Rectal smooth muscle tissue (tissue), 1 donor: ENCODE data around the gene OCIAD1.

ENCODE experiments used
- H3K27ac ChIP-seq: one replicate; pipeline ENCODE4 v1.7.0; 2013; ENCODE audit warnings: low read depth, low read length, inconsistent platforms
- H3K27me3 ChIP-seq: one replicate; pipeline ENCODE4 v1.7.0; 2013; ENCODE audit warnings: low read length; ENCODE audit not compliant: control insufficient read depth, insufficient read depth
- H3K36me3 ChIP-seq: one replicate; pipeline ENCODE4 v1.7.0; 2013; ENCODE audit warnings: low read length; ENCODE audit not compliant: control insufficient read depth, insufficient read depth
- H3K4me1 ChIP-seq: one replicate; pipeline ENCODE4 v1.7.0; 2013; ENCODE audit warnings: low read length; ENCODE audit not compliant: control insufficient read depth, insufficient read depth
- H3K4me3 ChIP-seq: one replicate; pipeline ENCODE4 v1.7.0; 2013; ENCODE audit warnings: low read length
- H3K9ac ChIP-seq: one replicate; pipeline ENCODE4 v1.7.0; 2013; ENCODE audit warnings: low read length

Gene OCIAD1, protein sequence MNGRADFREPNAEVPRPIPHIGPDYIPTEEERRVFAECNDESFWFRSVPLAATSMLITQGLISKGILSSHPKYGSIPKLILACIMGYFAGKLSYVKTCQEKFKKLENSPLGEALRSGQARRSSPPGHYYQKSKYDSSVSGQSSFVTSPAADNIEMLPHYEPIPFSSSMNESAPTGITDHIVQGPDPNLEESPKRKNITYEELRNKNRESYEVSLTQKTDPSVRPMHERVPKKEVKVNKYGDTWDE

DNA sequence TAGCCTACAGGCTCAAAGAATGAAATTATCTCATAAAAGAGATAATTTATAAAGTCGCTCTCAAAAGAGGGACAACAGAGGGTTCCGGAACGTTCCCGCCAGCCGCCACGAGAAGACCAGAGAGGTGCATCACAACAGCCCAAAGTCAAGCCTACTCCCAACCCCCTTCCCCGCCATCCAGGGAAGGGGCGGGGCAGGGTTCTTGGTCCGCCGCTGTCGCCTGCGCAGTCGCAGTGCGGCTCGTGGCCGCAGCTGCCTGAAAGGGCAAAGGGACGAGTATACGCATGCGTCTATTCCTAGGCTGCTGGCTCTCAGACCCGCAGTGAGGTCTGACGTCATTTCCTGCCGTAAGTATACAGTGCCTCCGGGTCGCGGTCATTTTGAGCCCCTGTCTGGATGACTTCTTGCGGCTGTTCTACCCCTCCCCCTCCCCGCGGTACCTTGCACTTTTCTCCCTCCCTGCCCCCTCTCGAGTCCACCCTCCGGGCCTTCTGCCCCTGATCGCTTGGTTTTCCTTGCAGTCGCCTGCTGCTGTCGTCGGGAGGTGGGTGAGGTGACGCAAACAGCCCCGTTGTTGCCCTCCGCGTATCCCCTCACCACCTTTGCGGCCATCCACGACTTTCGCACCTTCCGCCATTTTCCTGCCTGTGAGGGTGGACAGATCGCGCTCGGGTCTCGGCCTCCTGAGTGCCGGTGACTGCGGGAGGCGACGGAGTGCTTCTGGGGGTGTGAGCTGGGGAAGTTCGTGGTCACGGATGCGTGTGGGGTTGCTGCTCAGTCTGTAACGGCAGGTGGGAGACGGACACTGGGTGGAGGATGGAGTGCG lies at the start of gene OCIAD1:
Gene OCIAD1 (plus strand): TSS at position 383 of the 826 bp plus-strand sequence. CDS start 1,537 bp downstream, outside the sequence.
- Histone ChIP-seq H3K27ac (peak within 1 kb of the TSS; percentile 98), H3K27me3 (no peaks in the 10 kb centered on the region), H3K9ac (peak within 1 kb of the TSS; percentile 96), H3K4me3 (peak within 1 kb of the TSS; percentile 99), H3K36me3 (peaks cover 4% of the 10 kb centered on the region), H3K4me1 (peaks cover 14% of the 10 kb centered on the region)

DNA sequence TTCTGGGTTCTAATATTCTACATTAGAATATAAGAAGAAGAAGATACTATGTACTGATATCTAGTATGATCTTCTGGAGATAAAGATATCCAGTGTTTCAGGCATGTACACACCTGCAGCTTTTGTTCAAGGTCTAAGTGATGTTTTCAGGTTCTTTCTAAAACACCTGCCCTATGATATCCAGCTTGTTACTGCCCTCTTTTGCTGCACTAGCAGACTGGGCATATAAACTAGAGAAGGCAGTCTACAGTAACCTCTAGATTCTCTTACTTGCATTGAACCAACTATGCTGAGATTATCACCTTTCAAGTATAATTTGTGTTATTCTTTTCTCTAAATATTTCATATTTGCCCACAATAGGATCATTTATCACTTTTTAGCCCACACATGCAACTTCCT lies 48.9 kb upstream of the OCIAD1 start:
- peaks cover 10% of the 10 kb centered on the region for H3K4me1 ChIP-seq
- no peaks in the 10 kb centered on the region for H3K27me3 ChIP-seq
- no peaks in the 10 kb centered on the region for H3K36me3 ChIP-seq
- no peak overlapping the region for H3K27ac ChIP-seq
- H3K4me3 ChIP-seq, result no peak overlapping the region
- no peak overlapping the region for H3K9ac ChIP-seq

DNA sequence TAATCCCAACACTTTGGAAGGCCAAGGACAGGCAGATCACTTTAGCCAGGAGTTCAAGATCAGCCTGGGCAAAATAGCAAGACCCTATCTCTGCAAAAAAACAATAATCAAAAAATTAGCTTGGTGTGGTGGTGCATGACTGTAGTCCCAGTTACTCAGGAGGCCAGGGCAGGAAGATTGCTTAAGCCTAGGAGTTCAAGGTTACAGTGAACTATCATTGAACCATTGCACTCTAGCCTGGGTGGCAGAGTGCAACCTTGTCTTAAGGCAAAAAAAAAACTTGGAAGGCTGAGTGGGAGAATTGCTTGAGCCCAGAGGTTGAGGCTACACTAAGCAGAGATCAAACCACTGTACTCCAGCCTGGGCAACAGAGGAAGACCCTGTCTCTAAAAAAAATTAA lies 45.6 kb upstream of the OCIAD1 start:
- H3K4me1 ChIP-seq, result no peaks in the 10 kb centered on the region
- no peaks in the 10 kb centered on the region for H3K36me3 ChIP-seq
- no peak overlapping the region for H3K4me3 ChIP-seq
- no peaks in the 10 kb centered on the region for H3K27me3 ChIP-seq
- H3K9ac ChIP-seq, result no peak overlapping the region
- H3K27ac ChIP-seq, result no peak overlapping the region

DNA sequence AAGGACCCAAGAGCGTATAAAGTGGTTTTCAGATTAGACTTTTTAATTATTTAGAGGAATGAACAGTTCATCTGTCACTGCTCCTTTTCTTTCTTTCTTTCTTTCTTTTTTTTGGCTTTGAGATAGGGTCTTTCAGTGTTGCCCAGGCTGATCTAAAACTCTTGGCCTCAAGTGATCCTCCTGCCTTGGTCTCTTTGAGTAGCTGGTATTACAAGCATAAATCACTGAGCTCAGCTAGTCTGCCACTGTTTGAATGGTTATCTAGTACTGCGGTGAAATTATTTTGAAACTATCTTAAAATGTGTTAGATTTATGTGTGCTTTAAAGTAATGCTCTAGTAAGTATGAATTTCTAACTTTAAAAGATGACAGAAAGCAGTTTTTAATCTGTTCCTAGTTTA lies 44.3 kb upstream of the OCIAD1 start:
- H3K27me3 ChIP-seq, result no peaks in the 10 kb centered on the region
- no peak overlapping the region for H3K27ac ChIP-seq

DNA sequence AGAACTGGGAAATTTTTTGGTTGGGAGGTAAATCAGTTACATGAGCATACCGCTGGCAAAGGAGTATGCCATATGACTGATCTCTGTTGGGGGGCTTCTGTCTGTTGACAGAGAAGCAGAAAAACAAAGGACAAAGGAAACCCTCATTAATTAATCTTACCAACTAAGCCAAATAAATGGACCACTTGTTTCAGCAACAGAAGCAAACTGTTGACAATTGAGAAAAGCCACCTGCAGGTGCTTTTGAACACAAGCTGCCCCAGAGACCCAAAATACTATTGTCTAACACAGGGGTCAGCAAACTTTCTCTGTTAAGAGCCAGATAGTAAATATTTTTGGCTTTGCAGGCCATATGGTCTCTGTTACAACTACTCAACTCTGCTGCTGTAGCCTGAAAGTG lies 43.8 kb upstream of the OCIAD1 start:
- Histone ChIP-seq H3K27me3 (no peaks in the 10 kb centered on the region), H3K36me3 (no peaks in the 10 kb centered on the region), H3K9ac (no peak overlapping the region), H3K27ac (no peak overlapping the region), H3K4me3 (no peak overlapping the region), H3K4me1 (no peaks in the 10 kb centered on the region)

More for the DNA sequence above, 44.3 kb upstream of the OCIAD1 start:
- no peaks in the 10 kb centered on the region for H3K36me3 ChIP-seq
- no peaks in the 10 kb centered on the region for H3K4me1 ChIP-seq
- no peak overlapping the region for H3K9ac ChIP-seq
- H3K4me3 ChIP-seq, result no peak overlapping the region

DNA sequence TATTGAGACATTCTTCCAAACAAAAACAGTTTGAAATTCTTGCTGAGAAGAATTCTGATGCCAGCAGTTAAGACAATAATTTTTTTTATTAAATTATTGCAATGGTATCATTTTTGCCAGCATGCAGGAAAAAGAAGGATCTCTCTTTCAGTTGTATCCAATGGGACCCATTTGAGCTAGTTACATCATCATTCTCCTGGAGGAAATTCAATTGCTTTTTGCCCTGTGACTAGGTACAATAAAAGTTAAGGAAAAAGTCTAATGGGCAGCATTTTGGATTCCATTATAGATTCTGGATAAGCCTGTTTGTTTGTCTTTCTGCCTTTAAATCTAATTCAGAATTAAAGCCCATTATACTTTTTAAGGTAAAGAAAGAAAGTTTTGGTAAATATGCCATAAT lies 40.3 kb upstream of the OCIAD1 start:
- H3K27ac ChIP-seq, result no peak overlapping the region
- H3K36me3 ChIP-seq, result no peaks in the 10 kb centered on the region
- H3K4me1 ChIP-seq, result no peaks in the 10 kb centered on the region
- no peak overlapping the region for H3K9ac ChIP-seq
- H3K27me3 ChIP-seq, result no peaks in the 10 kb centered on the region
- H3K4me3 ChIP-seq, result no peak overlapping the region

DNA sequence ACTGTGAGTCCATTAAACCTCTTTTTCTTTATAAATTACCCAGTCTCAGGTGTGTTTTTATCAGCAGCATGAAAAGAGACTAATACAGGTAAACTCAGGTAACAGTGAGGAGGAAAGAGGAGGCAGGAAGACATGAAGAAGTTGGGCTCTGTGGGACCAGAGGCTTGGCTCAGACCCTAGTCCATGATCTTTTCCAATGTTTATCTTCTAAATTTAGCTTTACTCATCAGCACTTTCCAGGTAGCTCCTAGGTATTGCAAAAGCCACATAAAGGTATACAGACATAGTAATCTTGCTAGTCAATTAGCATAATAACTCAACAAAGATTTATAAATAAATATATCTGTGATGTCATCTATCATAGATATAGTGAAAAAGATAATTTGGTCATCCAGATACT lies 39.6 kb upstream of the OCIAD1 start:
- no peaks in the 10 kb centered on the region for H3K36me3 ChIP-seq
- H3K4me1 ChIP-seq, result no peaks in the 10 kb centered on the region
- H3K9ac ChIP-seq, result no peak overlapping the region
- H3K4me3 ChIP-seq, result no peak overlapping the region
- no peaks in the 10 kb centered on the region for H3K27me3 ChIP-seq
- no peak overlapping the region for H3K27ac ChIP-seq

DNA sequence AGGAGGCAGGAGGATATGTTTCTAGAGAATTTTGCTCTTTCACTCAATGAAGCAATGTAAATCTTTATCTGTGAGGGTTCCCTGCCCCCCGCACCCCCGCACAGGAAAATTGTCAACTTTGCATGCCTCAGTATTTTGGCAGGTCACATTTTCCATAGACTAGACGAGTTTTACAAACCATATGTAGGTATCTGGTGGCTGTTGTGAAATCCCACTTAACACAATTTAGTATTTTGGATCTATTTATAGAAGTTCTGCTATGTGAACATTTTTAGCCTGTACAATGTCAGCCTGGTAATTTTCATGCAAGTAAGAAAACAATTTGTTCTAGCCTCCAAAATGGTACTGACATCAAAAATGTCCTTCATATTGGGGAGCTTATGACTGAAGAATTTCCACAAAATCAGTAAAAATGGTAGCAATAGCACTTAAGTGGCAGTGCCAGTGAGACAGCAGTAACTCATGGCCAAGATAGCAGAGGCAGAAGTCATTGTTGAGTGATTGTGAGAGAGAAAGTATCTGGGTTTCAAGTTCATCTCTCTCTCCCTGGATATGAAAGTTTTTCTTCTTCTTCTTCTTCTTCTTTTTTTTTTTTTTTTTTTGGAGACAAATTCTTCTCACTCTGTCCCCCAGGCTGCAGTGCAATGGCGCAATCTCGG lies 38.4 kb upstream of the OCIAD1 start:
- Histone ChIP-seq H3K27me3 (no peaks in the 10 kb centered on the region), H3K27ac (peak overlapping the region; percentile 21), H3K36me3 (no peaks in the 10 kb centered on the region), H3K4me3 (no peak overlapping the region), H3K9ac (no peak overlapping the region), H3K4me1 (no peaks in the 10 kb centered on the region)

DNA sequence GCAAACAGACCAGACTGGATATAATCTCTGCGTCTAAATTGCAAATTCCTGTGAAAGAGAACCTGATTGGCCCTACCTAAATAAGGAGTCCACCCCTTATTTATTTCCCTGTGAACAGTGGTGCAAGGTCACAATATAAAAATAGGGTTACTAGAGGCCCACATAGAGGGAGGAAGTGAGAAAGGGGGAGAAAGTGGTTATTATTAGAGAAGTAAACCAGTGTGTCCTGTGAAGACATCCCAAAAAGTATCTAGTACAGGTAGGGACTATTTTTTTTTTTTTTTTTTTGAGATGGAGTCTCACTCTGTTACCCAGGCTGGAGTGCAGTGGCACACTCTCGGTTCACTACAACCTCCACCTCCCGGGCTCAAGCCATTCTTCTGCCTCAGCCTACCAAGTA lies 35.8 kb upstream of the OCIAD1 start:
- Histone ChIP-seq H3K27ac (no peak overlapping the region), H3K9ac (no peak overlapping the region), H3K4me1 (no peaks in the 10 kb centered on the region), H3K36me3 (no peaks in the 10 kb centered on the region), H3K4me3 (no peak overlapping the region), H3K27me3 (no peaks in the 10 kb centered on the region)

DNA sequence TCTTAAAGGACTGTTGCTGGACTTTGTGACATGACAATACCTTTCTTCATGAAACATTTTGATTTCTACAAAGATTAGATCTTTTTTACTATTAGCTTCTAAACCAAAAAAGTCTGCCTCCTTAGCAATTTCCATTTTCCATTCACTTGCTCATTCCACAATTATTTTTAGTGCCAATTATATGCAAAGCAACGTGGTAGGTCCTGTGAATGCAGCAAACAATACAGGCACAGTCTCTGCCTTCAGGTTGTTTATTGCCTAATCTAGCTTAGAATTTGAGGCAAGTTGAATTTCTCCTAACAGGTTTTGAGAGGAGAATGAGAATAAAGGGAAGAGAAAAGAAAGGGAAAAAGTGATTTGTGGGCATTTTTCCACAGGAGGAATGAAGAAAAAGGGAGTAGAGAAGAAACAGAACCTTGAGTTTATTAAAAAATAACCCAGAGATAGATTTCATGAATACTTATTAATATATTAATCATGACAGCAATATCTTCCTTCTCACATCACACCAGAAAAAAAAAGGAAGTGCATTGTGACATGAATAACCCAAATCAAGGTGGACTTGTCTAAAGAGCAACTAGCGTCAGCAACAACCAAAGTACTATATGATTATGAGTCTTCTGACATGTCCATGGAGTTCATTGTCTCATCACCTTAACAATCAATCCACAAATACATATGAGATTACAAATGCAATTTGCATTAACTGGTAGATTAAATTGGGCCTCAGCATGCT lies 34.5 kb upstream of the OCIAD1 start:
- Histone ChIP-seq H3K4me1 (no peaks in the 10 kb centered on the region), H3K4me3 (no peak overlapping the region), H3K36me3 (no peaks in the 10 kb centered on the region), H3K9ac (no peak overlapping the region), H3K27ac (no peak overlapping the region), H3K27me3 (no peaks in the 10 kb centered on the region)

DNA sequence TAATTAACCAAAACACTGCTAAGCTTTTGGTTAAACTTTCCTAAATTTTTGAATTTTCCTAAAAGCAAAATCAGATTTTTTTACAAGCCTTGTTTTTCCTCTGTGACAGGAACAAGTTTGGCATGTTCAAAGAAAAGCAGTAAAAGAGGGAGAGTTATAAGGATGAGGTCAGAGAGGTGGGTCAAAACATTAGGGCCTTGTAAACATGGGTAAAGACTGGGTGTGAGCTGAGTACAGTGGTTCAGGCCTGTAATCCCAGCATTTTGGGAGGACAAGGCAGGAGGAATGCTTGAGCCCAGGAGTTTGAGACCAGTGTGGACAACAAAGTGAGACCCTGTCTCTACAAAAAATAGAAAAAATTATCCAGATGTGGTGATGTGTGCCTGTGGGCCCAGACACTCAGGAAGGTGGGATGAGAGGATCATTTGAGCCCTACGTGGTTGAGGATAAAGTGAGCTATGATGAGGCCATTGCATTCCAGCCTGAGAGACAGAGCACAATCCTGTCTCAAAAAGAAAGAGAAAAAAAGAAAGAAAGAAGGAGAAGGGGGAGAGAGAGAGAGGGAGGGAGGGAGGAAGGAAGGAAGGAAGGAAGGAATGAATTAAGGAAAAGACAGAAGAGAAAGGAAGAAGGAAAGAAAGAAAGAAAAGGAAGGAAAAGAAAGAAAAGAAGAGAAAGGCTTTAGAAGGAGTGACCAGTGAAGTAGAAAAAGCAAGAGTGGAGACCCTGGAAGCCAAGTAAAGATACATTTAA lies 33.8 kb upstream of the OCIAD1 start:
- Histone ChIP-seq H3K36me3 (no peaks in the 10 kb centered on the region), H3K4me3 (no peak overlapping the region), H3K27me3 (no peaks in the 10 kb centered on the region), H3K9ac (no peak overlapping the region), H3K27ac (no peak overlapping the region), H3K4me1 (no peaks in the 10 kb centered on the region)
